Esophagus muscularis mucosa (tissue), 4 donors: ENCODE measurements around the gene CCDC91. TPM values are rescaled to one million over a fixed set of nuclear protein-coding genes. Genes with fewer than 3 reads are reported as not detected.

ENCODE experiments used
- DNase-seq: peaks from one replicate; pipeline ENCODE4 v3.0.0-alpha.2; 2017; ENCODE audit errors: extremely low spot score
- H3K27ac ChIP-seq, 4 donors: fragments of 200-600 bp; sonication (generic); replicated peaks in 1 of 4; 1 replicate in 3 of 4; 2 replicates in 1 of 4; pipeline ENCODE4 v1.5.1; 2016 to 2019; ENCODE audit warnings: mild to moderate bottlenecking in 1 of 4
- H3K27me3 ChIP-seq, 4 donors: fragments of 200-600 bp; sonication (generic); one replicate each; pipeline versions ENCODE4 v1.5.1 to v1.6.0; 2016 to 2019
- H3K36me3 ChIP-seq, 4 donors: fragments of 200-600 bp; sonication (generic); one replicate each; pipeline ENCODE4 v1.5.1; 2016 to 2019
- H3K4me1 ChIP-seq, 4 donors: fragments of 200-600 bp; sonication (generic); one replicate each; pipeline ENCODE4 v1.5.1; 2016 to 2019
- H3K4me3 ChIP-seq, 4 donors: fragments of 200-600 bp; sonication (generic); 1 replicate in 2 of 4; 2 replicates in 2 of 4; pipeline ENCODE4 v1.5.1; 2016 to 2019; ENCODE audit warnings: mild to moderate bottlenecking in 4 of 4, moderate library complexity in 1 of 4
- H3K9me3 ChIP-seq, 4 donors: fragments of 200-600 bp; sonication (generic); 1 replicate in 3 of 4; 2 replicates in 1 of 4; pipeline ENCODE4 v1.5.1; 2016 to 2019
- EP300 ChIP-seq: sonication (generic); formaldehyde crosslinking; IDR thresholded peaks from one replicate; pipeline ENCODE4 v1.6.1; 2017; ENCODE audit warnings: antibody characterized with exemption
- POLR2A ChIP-seq: fragments of 450-650 bp; IDR thresholded peaks from one replicate; pipeline ENCODE4 v1.6.1; 2017; ENCODE audit warnings: antibody characterized with exemption, moderate library complexity, mild to moderate bottlenecking, low read depth
- POLR2AphosphoS5 ChIP-seq, 2 donors: sonication (generic); formaldehyde crosslinking; IDR thresholded peaks; one replicate each; pipeline ENCODE4 v1.6.1; 2017; ENCODE audit warnings: antibody characterized with exemption in 2 of 2
- WGBS: methylation state at CpG from one replicate; pipeline ENCODE4 v1.1.5; 2018; 5-methylcytosine and 5-hydroxymethylcytosine counted together
- intact Hi-C: fragments of 100-400 bp; cut with DNase I; formaldehyde crosslinking; loops from one replicate; pipeline ENCODE4 v1.15.1; 2023
- total RNA-seq, 4 donors: library from RNA; depleted of rRNA; stranded (reverse); fragments of >200 nt; gene quantifications; one replicate each; pipeline versions ENCODE4 v1.1.0 to v1.2.1, GENCODE V29; 2016
- TF ChIP-seq, protein P1 (sequence below), 3 experiments: fragments of 200-600 bp in 2 of 3; fragments of 450-650 bp in 1 of 3; sonication (generic) in 2 of 3; IDR thresholded peaks; one replicate each; pipeline ENCODE4 v1.5.1; 2017 to 2019; ENCODE audit warnings: antibody characterized with exemption in 3 of 3, mild to moderate bottlenecking in 2 of 3, moderate library complexity in 1 of 3

The CCDC91 gene
- total RNA-seq, 4 donors from 2014 or later = 51.1 to 76.4 (median 59.0) TPM

- H3K4me3 ChIP-seq = no peak overlapping the region
- intact Hi-C loops = no loop called here
- no peak for DNase-seq
These were observed 353.0 kb downstream of the CCDC91 start for GRCh38 chr12:28543021-28543890.

GRCh38 chr12:28550757-28551704, 360.8 kb downstream of the CCDC91 start:
- Histone ChIP-seq H3K27ac (peak overlapping the region in 2 of 4 donors; percentile 8 to 30), H3K9me3 (no peaks in the 10 kb centered on the region), H3K4me3 (no peak overlapping the region), H3K36me3 (no peaks in the 10 kb centered on the region), H3K4me1 (peaks cover 11 to 46% (median 29%) of the 10 kb centered on the region in 4 donors), H3K27me3 (no peaks in the 10 kb centered on the region)
- 23% methylated on average over 4 of the region's 4 CpGs for WGBS
- intact Hi-C loops = no loop called here
- TF ChIP-seq, protein P1, sequence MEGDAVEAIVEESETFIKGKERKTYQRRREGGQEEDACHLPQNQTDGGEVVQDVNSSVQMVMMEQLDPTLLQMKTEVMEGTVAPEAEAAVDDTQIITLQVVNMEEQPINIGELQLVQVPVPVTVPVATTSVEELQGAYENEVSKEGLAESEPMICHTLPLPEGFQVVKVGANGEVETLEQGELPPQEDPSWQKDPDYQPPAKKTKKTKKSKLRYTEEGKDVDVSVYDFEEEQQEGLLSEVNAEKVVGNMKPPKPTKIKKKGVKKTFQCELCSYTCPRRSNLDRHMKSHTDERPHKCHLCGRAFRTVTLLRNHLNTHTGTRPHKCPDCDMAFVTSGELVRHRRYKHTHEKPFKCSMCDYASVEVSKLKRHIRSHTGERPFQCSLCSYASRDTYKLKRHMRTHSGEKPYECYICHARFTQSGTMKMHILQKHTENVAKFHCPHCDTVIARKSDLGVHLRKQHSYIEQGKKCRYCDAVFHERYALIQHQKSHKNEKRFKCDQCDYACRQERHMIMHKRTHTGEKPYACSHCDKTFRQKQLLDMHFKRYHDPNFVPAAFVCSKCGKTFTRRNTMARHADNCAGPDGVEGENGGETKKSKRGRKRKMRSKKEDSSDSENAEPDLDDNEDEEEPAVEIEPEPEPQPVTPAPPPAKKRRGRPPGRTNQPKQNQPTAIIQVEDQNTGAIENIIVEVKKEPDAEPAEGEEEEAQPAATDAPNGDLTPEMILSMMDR (IDR thresholded peaks at IDR 0.05) = no peak
- TF ChIP-seq POLR2AphosphoS5 (IDR thresholded peaks at IDR 0.05) = no peak
- TF ChIP-seq POLR2A = no peak
- no peak for TF ChIP-seq EP300
- no peak for DNase-seq

More at GRCh38 chr12:28543021-28543890, 353.0 kb downstream of the CCDC91 start:
- Histone ChIP-seq H3K4me1 (peaks cover 0 to 9% (median 7%) of the 10 kb centered on the region in 4 donors), H3K9me3 (no peaks in the 10 kb centered on the region), H3K36me3 (no peaks in the 10 kb centered on the region), H3K27me3 (no peaks in the 10 kb centered on the region), H3K27ac (no peak overlapping the region)
- WGBS = 95% methylated on average over 10 of the region's 10 CpGs
- no peak for TF ChIP-seq POLR2A
- no peak for TF ChIP-seq POLR2AphosphoS5 (IDR thresholded peaks at IDR 0.05)
- TF ChIP-seq, protein P1 (IDR thresholded peaks at IDR 0.05) = no peak
- TF ChIP-seq EP300 = no peak

DNA sequence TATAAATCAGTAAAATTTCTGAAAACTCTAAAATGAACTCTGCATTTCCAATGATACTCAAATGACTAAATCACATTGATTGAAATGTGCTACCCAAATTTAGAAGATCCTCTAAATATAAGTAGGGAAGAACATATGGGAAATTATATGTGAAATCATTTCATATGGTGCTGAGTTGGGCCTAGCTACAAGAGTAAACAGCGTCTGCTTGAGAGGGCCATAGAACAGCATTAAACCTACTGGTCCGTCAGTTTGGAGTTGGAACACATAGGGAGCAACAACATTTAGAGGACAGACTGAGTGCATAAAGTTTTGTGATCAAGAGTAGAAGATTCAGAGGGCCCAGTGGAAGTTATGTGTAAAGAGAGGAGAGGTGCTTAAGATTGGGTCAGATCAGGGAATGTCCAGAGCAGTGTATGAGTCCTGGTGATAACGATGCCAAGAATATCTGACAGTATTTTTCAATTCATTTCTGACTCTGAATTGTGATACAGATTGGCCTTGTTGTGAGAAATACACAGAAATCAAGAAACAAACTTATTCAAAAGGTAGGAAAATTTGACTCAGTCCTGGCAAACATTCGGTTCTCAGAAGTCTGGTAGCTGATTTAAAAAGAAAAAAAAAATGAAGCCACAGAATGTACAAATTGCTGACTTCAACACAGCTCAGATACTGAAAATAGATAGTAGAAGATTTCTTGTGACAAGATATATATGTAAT, 362.2 kb downstream of the CCDC91 start:
- intact Hi-C loops = no loop called here
- Histone ChIP-seq H3K4me1 (peaks cover 11 to 52% (median 34%) of the 10 kb centered on the region in 4 donors), H3K27me3 (no peaks in the 10 kb centered on the region), H3K4me3 (no peak overlapping the region), H3K9me3 (no peaks in the 10 kb centered on the region), H3K36me3 (no peaks in the 10 kb centered on the region), H3K27ac (no peak overlapping the region)
- TF ChIP-seq POLR2A = no peak
- no peak for TF ChIP-seq EP300
- TF ChIP-seq, protein P1 (IDR thresholded peaks at IDR 0.05) = no peak
- no peak for TF ChIP-seq POLR2AphosphoS5 (IDR thresholded peaks at IDR 0.05)
- DNase-seq = no peak
- WGBS = 77% methylated on average over 4 of the region's 4 CpGs

DNA sequence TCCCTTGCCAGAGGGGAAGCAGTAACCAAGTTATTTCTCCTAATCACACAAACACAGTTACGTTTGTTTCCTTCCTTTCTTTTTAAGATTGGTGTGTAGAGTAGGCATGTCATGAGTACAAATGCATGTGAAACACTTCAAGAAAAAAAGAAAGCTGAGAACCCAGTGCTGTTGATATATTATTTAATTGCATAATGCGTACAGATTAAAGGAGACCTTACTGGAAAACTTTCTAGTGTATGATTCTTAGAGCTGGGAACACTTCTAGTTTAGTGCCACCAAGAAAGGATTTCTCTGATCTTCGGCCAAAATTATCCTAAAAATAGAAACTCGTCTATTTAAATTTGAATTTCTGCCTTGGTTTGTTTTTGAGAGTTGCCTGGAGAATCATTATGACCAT, 365.5 kb downstream of the CCDC91 start:
- Histone ChIP-seq H3K9me3 (no peaks in the 10 kb centered on the region), H3K4me3 (peak overlapping the region in 1 of 4 donors; percentile 2), H3K27ac (peak overlapping the region; percentile 5 to 66 (median 52)), H3K27me3 (no peaks in the 10 kb centered on the region), H3K36me3 (no peaks in the 10 kb centered on the region), H3K4me1 (peaks cover 11 to 54% (median 40%) of the 10 kb centered on the region in 4 donors)
- 38% methylated on average over 4 of the region's 4 CpGs for WGBS
- DNase-seq = no peak
- TF ChIP-seq POLR2AphosphoS5 (IDR thresholded peaks at IDR 0.05) (no peak), EP300 (no peak), POLR2A (no peak)
- TF ChIP-seq, protein P1 (IDR thresholded peaks at IDR 0.05) = no peak
- intact Hi-C loops = no loop called here
